HG02571 (cell line): Measurements from ENCODE around the gene LITAF.

Experiments
- ATAC-seq: cut with Tn5 transposase; IDR thresholded peaks from one replicate; pipeline ENCODE4 v1.9.1; 2021; ENCODE audit warnings: mild to moderate bottlenecking, moderate library complexity; ENCODE audit not compliant: unreplicated experiment

LITAF gene

GRCh38 chr16:11554053-11554452, 32.7 kb downstream of the LITAF start:
- no peak for ATAC-seq

GRCh38 chr16:11553371-11553770, 33.3 kb downstream of the LITAF start:
- no peak for ATAC-seq

- ATAC-seq, result no peak
Measured at GRCh38 chr16:11552440-11552839, 34.3 kb downstream of the LITAF start.

- no peak for ATAC-seq
Measured at GRCh38 chr16:11551842-11552241, 34.9 kb downstream of the LITAF start.

- no peak for ATAC-seq
Measured at GRCh38 chr16:11550791-11551498, 35.8 kb downstream of the LITAF start.

DNA sequence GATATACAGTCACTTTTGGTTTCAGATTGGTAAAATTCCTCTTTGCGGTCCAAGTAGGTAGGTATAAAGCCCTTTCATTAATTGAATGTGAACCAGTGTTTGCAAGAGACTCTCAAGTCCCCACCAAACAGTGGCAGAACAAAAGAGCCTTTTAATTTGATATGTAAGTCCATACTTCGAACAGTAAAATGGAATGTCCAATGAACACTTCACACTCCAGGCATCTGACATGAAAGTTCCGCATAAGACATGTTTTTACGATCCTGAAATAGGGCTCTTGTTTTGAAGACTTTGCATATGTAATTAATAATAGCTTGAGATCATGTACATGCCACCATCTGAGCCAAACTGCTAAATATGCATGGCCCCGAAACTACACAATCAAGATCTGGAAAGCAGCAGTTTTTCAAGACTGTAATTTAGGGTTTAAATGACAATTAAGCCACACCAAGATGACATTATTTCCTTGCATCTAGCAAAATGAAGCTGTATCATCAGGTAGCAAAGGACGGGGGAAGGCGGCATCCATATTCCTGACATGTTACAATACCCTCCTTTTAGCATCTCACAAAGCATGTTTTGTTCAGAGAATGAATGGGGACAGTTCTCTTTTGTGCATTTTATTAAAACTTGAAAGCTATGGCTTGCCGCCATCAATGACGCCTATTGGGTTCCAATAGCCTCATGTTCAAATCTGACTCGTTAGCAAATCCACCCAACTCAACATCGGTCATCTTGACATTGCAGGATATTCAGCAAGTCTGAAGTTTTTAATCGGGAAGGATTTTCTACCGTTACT, 39.4 kb downstream of the LITAF start:
- no peak for ATAC-seq

DNA sequence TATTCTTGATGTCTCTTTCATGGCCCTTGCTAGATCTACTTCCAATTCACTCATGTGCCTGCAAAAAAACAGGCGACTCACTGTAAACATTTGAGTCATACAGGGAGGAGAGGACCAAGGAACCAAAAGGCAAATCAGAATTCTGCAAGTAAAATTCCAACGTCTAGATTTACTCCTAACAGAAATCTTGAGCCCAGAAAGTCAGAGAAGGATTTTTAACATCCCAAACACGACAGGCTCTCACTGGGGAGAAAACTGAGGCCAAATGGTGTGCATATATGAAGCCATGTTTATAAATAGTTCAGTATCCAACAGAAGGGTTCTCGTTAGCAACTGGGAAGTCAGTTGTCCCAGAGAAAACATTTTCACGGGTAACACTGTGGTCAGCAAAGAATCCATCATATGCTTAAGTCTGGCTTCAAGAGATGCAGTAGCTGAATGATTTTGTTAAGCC, 40.1 kb downstream of the LITAF start:
- no peak for ATAC-seq

DNA sequence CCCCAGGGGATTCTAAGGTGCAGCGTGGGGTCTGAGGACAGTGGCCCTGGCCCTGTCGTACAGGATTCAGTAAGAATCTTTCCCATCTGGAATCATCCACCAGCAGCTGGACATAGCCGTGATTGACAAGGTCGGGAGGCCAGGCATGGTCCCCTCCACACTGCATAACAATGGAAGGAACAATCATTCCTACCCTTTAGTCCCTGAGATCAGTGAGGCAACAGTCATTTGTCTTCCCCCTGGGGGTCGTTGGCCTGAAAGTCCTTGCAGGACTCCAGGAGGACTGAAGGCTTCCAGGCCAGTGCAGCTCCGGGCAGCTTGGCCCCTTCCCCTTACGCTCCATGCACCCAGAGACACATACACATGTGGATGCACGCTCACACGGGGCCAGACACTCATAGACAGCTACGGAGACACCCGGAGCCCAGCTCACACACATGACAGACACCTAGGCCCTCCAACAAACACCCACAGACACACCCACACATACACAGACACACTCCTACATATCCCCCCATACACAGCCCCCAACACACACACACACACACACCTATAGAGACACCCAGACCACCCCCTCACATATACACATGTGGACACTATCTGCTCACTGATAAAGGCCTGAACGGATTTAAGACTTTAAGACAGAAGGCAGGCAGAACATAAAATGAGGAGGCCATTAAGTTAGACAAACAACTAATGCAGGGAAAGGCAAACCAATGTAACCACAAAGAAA, 42.9 kb downstream of the LITAF start:
- no peak for ATAC-seq

DNA sequence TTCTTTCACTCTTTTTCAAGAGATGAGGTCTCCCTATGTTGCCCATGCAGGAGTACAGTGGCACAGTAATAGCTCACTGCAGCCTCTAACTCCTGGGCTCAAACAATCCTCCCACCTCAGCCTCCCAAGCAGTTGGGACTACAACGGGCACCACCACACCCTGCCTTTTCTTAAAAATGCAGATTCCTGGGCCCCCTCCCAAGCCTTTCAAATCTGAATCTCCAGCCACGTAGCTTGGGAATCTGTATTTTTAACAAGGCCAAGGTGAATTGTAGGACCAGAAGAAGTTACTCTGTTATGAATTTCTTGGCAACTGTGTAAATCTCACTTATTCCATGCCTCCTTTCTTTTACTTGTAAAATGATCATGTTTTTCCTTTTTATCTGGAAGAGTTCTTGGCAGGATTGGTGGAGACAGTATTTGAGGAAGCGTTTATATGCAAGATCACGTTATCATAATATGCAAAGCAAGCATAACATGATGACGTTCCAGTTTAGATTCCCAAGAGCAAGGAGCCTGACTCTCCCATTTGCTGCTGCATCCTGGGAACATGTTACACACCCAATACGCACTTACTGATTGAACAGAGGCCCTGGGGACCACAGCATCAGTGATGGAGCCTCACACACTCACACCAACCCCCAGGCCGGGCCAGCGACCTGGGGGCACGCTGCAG, 44.5 kb downstream of the LITAF start:
- no peak for ATAC-seq

DNA sequence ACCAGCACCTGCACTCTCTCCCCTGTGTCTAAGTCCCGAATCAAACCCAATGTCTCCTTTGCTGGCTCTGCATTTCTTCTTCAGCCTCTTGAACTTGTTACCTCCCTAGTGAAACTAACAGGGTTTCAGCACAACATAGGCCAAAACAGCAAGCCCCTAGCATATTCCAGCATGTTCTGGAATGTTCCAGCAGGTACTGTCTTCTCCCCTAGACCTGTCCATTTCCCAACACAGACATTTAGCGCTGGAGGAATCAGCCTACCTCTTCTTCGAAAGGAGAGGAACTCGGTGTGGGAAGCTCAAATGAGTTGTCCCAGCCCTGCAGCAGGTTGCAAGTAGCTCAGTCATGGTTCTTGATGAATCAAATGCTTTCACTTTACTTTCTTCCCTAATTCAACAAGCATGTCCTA, 47.1 kb downstream of the LITAF start:
- no peak for ATAC-seq

DNA sequence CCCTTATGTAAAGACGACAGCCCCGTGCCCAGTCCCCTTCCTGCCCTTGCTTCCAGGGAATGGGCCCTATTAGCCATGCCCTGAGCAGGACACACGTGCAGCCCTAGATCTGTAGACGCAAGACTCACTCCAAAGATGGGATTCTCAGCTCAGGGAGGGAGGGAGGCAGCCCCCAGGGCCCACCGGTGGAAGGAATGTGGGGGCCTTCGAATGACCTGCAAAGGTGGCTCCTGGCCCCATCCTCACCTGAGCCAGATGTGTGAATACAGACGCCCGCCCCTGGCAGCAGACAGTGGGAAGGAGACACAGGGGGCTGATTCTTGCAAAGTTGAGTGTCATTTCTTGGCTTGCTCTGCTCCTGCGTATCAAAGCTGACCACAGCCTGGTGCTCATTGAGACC, 47.8 kb downstream of the LITAF start:
- no peak for ATAC-seq

DNA sequence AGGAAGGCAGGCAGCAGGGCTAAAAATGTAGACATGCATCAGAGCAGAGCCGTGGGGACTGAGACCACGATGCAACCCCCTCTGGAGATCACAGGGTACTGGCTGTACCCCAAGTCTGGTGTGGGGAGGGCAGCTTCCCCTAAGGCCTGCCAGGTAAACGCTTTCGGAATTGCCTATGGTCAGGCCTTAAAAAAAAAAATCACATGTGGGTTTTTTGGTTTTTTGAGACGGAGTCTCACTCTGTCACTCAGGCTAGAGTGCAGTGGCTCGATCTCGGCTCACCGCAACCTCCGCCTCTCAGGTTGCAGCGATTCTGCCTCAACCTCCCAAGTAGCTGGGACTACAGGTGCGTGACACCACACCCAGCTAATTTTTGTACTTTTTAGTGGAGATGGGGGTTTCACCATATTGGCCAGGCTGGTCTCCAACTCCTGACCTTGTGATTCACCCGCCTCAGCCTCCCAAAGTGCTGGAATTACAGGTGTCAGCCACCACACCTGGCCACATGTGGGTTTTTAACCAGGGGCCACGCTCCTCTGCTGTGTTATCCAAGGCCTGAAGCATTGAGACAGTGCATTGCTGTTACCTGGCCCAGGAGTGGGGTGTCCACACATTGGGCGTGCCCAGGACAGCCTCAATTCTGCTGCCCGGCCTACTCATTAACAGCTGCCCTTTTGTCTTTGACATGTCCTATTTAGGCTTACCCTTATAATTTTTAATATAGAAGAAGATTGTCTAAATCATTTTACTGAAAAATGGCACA, 50.4 kb downstream of the LITAF start:
- no peak for ATAC-seq

DNA sequence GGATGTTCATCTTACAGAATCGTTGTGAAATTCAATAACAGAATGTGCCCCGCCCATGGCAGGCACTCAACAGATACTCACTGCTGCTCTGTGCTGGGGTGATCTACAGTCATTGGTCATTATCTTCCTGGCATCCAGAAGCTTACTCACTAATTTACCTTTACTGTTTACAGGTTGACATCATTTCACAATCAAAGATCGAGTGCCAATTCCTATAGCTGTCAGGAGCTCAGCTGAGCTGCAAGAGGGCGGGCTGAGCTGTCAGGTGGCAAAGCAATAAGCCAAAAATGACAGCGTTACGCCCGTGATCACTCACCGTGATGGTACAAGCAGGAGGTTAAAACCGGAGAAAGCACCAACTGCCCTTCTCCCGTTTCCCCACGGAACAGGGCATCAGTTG, 51.2 kb downstream of the LITAF start:
- ATAC-seq, result no peak

- no peak for ATAC-seq
Measured at GRCh38 chr16:11534262-11534661, 52.5 kb downstream of the LITAF start.

DNA sequence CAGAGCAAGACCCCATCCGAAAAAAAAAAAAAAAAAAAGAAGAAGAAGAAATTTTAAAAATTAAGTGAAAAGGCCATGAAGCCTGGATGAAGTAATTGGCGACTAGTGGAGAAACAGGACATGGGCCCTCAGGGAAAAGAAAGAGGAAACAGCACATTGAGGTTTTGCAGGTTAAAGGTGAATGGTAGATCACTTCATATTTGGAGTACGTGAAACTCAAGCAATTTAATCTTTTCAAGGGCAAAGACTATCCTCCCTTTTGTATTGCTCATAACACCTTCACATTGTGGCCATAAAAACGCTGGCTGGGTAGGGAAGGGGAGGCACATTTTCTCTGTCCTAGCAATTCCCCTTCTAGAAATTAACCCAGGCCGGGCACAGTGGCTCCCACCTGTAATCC, 53.1 kb downstream of the LITAF start:
- ATAC-seq, result no peak

DNA sequence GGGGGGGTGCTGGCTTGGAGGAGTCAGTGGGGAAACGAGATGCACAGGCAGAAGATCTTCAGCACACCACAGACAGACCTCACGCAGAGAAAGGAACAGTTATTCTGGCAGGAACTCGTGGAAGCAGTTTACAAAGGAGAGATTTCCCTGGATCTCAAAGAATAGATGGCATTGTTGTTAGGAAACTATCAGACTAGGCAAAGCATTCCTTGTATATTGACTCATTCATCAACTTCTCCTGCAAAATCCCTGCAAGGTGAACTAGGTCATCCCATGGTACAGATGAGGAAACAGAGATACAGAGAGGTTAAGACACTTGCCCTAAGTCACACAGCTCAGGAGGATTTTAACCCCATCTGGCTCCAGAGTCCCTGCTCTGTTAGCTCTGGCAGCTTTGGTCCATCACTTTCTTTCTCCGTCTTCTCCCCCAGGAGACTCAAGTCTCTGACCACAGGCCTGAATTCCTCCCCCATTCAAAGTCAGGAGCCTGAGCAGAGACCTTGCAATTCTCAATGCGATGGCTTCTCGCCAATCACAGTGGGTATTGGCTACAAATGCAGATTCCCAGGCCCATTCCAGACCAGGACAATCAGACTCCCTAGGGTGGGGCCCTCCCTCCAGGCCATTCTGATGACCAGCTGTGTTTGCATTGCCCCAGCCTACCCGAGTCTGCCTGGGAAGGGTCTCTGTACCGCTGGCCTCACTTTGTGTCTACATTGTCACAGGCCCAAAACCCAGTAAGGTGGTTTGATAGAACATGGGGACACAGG, 56.4 kb downstream of the LITAF start:
- no peak for ATAC-seq

GRCh38 chr16:11529285-11529684, 57.4 kb downstream of the LITAF start:
- no peak for ATAC-seq

DNA sequence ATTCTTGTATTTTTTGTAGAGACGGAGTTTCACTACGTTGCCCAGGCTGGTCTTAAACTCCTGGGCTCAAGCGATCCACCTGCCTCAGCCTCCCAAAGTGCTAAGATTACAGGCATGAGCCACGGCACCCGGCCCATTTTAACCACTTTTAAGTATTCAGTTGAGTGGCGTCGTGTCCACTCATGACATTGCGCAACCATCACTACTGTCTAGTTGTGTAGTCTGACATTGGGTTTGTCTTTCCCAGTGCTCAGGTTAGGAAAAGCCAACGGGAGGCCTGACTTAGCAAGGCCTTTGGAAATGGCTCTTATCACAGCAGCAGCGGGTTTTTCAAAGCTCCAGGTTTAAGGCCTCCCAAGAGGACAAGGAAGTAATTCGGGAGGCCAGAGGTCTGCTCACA, 58.7 kb downstream of the LITAF start:
- ATAC-seq, result no peak

GRCh38 chr16:11526655-11527350, 59.9 kb downstream of the LITAF start:
- no peak for ATAC-seq
